Measurements from ENCODE around the gene RAPGEF1.

Gene RAPGEF1

GRCh38 chr9:131733541-131734061 lies 6.3 kb downstream of the RAPGEF1 start:
- 0 out of 2 replicates have a peak overlapping the region, but pooled peaks have one; percentile 44 for H3K27ac ChIP-seq

GRCh38 chr9:131732636-131733289 lies 7.1 kb downstream of the RAPGEF1 start:
- H3K27ac ChIP-seq = no peak overlapping the region

More at GRCh38 chr9:131733541-131734061, 6.3 kb downstream of the RAPGEF1 start:
- TF ChIP-seq ZFX (IDR thresholded peaks at IDR 0.05; ENCODE audit: borderline replicate concordance) (no peak), CTCF (IDR thresholded peaks at IDR 0.05) (no peak)

GRCh38 chr9:131732061-131732526 lies 7.8 kb downstream of the RAPGEF1 start:
- H3K27ac ChIP-seq = no peak overlapping the region
- TF ChIP-seq CTCF (IDR thresholded peaks at IDR 0.05) (no peak), ZFX (IDR thresholded peaks at IDR 0.05; ENCODE audit: borderline replicate concordance) (no peak)

More at GRCh38 chr9:131732636-131733289, 7.1 kb downstream of the RAPGEF1 start:
- TF ChIP-seq ZFX (IDR thresholded peaks at IDR 0.05; ENCODE audit: borderline replicate concordance) (no peak), CTCF (IDR thresholded peaks at IDR 0.05) (no peak)

- TF ChIP-seq CTCF (IDR thresholded peaks at IDR 0.05) (no peak), ZFX (IDR thresholded peaks at IDR 0.05; ENCODE audit: borderline replicate concordance) (no peak)
- H3K27ac ChIP-seq = no peak overlapping the region
Measured at GRCh38 chr9:131731644-131732043, 8.2 kb downstream of the RAPGEF1 start.

- no peak overlapping the region for H3K27ac ChIP-seq
- TF ChIP-seq CTCF (IDR thresholded peaks at IDR 0.05) (no peak), ZFX (IDR thresholded peaks at IDR 0.05; ENCODE audit: borderline replicate concordance) (no peak)
Measured at GRCh38 chr9:131731237-131731636, 8.6 kb downstream of the RAPGEF1 start.

GRCh38 chr9:131728961-131729360 lies 10.9 kb downstream of the RAPGEF1 start:
- no peak overlapping the region for H3K27ac ChIP-seq
- TF ChIP-seq ZFX (IDR thresholded peaks at IDR 0.05; ENCODE audit: borderline replicate concordance) (no peak), CTCF (IDR thresholded peaks at IDR 0.05) (no peak)

GRCh38 chr9:131728546-131728910 lies 11.3 kb downstream of the RAPGEF1 start:
- H3K27ac ChIP-seq = no peak overlapping the region
- no peak for TF ChIP-seq ZFX (IDR thresholded peaks at IDR 0.05; ENCODE audit: borderline replicate concordance)
- TF ChIP-seq CTCF (IDR thresholded peaks at IDR 0.05) = no peak

Data from 22Rv1 (cell line).